Measurements from ENCODE around the gene PARD3. TPM values are rescaled to one million over a fixed set of nuclear protein-coding genes. Genes with fewer than 3 reads are reported as not detected.

Gene PARD3
- total RNA-seq, 4 donors from 2014 or later = 42.6 to 63.6 (median 55.2) TPM

GRCh38 chr10:34251177-34251576, 563.9 kb downstream of the PARD3 start:
- Histone ChIP-seq H3K36me3 (no peaks in the 10 kb centered on the region), H3K27me3 (no peaks in the 10 kb centered on the region), H3K9me3 (no peaks in the 10 kb centered on the region), H3K4me1 (no peaks in the 10 kb centered on the region), H3K4me3 (no peak overlapping the region), H3K27ac (no peak overlapping the region)
- WGBS, 2 donors = 84 to 86% methylated on average over 4 of the region's 4 CpGs
- no peak for DNase-seq (ENCODE audit: low spot score in 2 of 2)
- no peak for TF ChIP-seq EP300 (IDR thresholded peaks at IDR 0.05)
- TF ChIP-seq CTCF (IDR thresholded peaks at IDR 0.05) = no peak
- no peak for TF ChIP-seq POLR2A (IDR thresholded peaks at IDR 0.05)

GRCh38 chr10:34250722-34251121, 564.4 kb downstream of the PARD3 start:
- Histone ChIP-seq H3K9me3 (no peaks in the 10 kb centered on the region), H3K27me3 (no peaks in the 10 kb centered on the region), H3K36me3 (no peaks in the 10 kb centered on the region), H3K4me3 (no peak overlapping the region), H3K27ac (no peak overlapping the region), H3K4me1 (no peaks in the 10 kb centered on the region)
- TF ChIP-seq CTCF (IDR thresholded peaks at IDR 0.05) (no peak), POLR2A (IDR thresholded peaks at IDR 0.05) (no peak), EP300 (IDR thresholded peaks at IDR 0.05) (no peak)
- no peak for DNase-seq (ENCODE audit: low spot score in 2 of 2)
- 88 to 94% methylated on average over 3 of the region's 3 CpGs for WGBS, 2 donors

GRCh38 chr10:34249634-34250033, 565.5 kb downstream of the PARD3 start:
- no peak for TF ChIP-seq EP300 (IDR thresholded peaks at IDR 0.05)
- no peak for TF ChIP-seq CTCF (IDR thresholded peaks at IDR 0.05)
- no peak for TF ChIP-seq POLR2A (IDR thresholded peaks at IDR 0.05)
- no peak overlapping the region for H3K27ac ChIP-seq
- no peaks in the 10 kb centered on the region for H3K36me3 ChIP-seq
- H3K9me3 ChIP-seq = no peaks in the 10 kb centered on the region
- H3K4me3 ChIP-seq = no peak overlapping the region
- no peaks in the 10 kb centered on the region for H3K27me3 ChIP-seq
- no peaks in the 10 kb centered on the region for H3K4me1 ChIP-seq
- no peak for DNase-seq (ENCODE audit: low spot score in 2 of 2)
- WGBS, 2 donors = 69 to 78% methylated on average over 4 of the region's 4 CpGs

GRCh38 chr10:34247560-34247959, 567.5 kb downstream of the PARD3 start:
- no peaks in the 10 kb centered on the region for H3K9me3 ChIP-seq
- 77 to 82% methylated on average over 3 of the region's 3 CpGs for WGBS, 2 donors
- H3K4me1 ChIP-seq = no peaks in the 10 kb centered on the region
- TF ChIP-seq EP300 (IDR thresholded peaks at IDR 0.05) = no peak
- TF ChIP-seq POLR2A (IDR thresholded peaks at IDR 0.05) = no peak
- no peak for DNase-seq (ENCODE audit: low spot score in 2 of 2)
- no peak overlapping the region for H3K27ac ChIP-seq
- H3K27me3 ChIP-seq = no peaks in the 10 kb centered on the region
- H3K36me3 ChIP-seq = no peaks in the 10 kb centered on the region
- H3K4me3 ChIP-seq = no peak overlapping the region

- no peak for DNase-seq (ENCODE audit: low spot score in 2 of 2)
- no peak overlapping the region for H3K4me3 ChIP-seq
- TF ChIP-seq EP300 (IDR thresholded peaks at IDR 0.05) = no peak
- no peak for TF ChIP-seq CTCF (IDR thresholded peaks at IDR 0.05)
- TF ChIP-seq POLR2A (IDR thresholded peaks at IDR 0.05) = no peak
- no peaks in the 10 kb centered on the region for H3K27me3 ChIP-seq
- H3K27ac ChIP-seq = no peak overlapping the region
- no peaks in the 10 kb centered on the region for H3K9me3 ChIP-seq
- WGBS, 2 donors = 92 to 93% methylated on average over 9 of the region's 9 CpGs
- H3K4me1 ChIP-seq = peaks cover 0 to 2% (median 0%) of the 10 kb centered on the region in 4 donors
- no peaks in the 10 kb centered on the region for H3K36me3 ChIP-seq
These were observed 570.2 kb downstream of the PARD3 start for GRCh38 chr10:34244756-34245484.
